GM19452 (cell line): ENCODE measurements around the gene IFNA10.
"Not testable (repeated sequence)": the region's sequence is repeated elsewhere in the genome, so short reads cannot be mapped to it uniquely, and the experiment has no call there.

ENCODE experiments used
- ATAC-seq: cut with Tn5 transposase; IDR thresholded peaks from one replicate; pipeline ENCODE4 v1.9.1; 2021; ENCODE audit not compliant: unreplicated experiment

IFNA10 gene

DNA sequence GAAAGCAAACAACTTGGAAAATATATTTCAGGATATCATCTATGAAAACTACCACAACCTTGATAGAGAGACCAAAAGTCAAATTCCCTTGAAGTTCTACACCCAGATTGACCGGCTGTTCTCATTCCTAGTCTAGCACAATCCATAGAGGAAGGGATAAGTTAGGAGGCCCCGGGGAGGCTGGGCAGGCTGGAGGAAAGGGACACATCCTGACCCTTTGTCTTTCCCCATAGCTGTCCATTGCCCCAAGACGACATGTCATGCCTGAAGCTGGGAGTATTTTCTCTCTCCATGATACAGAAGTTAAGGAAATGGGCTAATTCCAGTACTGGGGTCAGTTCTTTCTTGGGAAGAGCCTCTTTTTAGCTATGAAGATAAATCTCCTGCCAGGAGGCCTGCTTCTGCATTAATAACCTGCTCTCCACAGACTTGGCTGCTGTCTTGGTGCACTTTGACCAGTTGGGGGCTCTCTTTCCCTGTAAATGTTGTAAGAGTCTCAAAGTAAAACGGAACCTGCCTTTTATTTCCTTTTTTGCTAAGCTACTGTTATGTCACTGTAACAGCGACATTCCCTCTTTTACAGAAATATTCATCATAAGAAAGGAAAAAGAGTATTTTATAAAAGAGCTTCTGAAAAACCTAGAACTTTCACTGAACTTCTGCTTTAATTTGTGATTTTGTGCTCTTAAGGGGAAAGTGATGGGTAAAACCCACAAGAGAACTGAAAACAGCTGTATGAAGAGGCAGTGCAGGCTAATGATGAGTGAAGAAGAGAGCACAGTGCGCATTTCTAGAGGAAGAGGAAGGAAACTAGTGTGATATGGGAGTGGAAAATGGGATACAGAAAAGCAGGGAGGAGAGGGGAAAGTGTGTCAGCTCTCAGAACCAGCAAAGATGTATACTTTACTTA, 11.8 kb downstream of the IFNA10 start:
- ATAC-seq = peak; percentile 98

DNA sequence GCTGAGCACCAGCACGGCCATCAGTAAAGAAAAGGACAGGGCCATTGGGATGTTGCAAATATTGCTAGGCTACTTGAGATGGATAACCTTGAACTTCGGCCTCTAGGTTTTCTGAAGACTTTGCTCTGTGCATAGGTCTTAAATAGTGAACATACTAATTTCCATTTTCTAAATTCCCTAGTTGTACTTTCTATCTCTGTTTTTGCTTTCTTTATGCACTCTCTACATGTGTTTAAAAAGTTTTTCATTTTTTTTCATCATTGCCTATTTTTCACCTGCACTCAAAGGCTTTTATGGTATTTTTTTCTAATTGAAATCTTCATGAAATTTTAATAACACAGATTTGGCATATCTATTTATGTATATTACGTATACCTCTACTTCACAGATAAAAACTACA, 19.5 kb downstream of the IFNA10 start, which contains the start of gene IFNA4:
TSS of gene IFNA4 (minus strand) at position 101 of the 400 bp plus-strand sequence. CDS start at position 45, 56 bp downstream.
- not testable (repeated sequence) for ATAC-seq

DNA sequence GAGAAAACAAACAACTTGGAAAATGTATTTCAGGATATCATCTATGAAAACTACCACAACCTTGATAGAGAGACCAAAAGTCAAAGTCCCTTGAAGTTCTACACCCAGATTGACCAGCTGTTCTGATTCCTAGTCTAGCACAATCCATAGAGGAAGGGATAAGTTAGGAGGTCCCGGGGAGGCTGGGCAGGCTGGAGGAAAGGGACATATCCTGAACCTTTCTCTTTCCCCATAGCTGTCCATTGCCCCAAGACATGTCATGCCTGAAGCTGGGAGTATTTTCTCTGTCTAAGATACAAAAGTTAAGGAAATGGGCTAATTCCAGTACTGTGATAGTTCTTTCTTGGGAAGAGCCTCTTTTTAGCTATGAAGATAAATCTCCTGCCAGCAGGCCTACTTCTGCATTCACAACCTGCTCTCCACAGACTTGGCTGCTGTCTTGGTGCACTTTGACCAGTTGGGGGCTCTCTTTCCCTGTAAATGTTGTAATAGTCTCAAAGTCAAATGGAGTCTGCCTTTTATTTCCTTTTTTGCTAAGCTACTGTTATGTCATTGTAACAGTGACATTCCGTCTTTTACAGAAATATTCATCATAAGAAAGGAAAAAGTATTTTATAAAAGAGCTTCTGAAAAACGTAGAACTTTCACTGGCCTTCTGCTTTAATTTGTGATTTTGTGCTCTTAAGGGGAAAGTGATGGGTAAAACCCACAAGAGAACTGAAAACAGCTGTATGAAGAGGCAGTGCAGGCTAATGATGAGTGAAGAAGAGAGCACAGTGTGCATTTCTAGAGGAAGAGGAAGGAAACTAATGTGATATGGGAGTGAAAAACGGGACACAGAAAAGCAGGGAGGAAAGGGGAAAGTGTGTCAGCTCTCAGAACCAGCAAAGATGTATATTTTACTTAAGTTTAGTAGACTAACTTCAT, 23.9 kb downstream of the IFNA10 start:
- peak; percentile 96 for ATAC-seq

- no peak for ATAC-seq
These were observed 32.3 kb downstream of the IFNA10 start for GRCh38 chr9:21174671-21175070.

GRCh38 chr9:21172156-21172555, 34.8 kb downstream of the IFNA10 start:
- ATAC-seq = no peak

- no peak for ATAC-seq
These were observed 35.6 kb downstream of the IFNA10 start for GRCh38 chr9:21171351-21171750.

- not testable (repeated sequence) for ATAC-seq
These were observed 40.4 kb downstream of the IFNA10 start, which contains the start of gene IFNA21 for GRCh38 chr9:21166560-21166959. Gene IFNA21, minus strand, starts transcription at chr9:21166660. Its CDS starts 48 bp downstream, at chr9:21166612.

- no peak for ATAC-seq
These were observed 41.4 kb downstream of the IFNA10 start for GRCh38 chr9:21165516-21165915.

GRCh38 chr9:21160178-21160577, 46.8 kb downstream of the IFNA10 start:
- peak; percentile 99 for ATAC-seq
